HG03159 (cell line): ENCODE measurements around the gene GSG1L.

Source experiments
- ATAC-seq: cut with Tn5 transposase; IDR thresholded peaks from one replicate; pipeline ENCODE4 v1.9.1; 2021; ENCODE audit warnings: mild to moderate bottlenecking, moderate library complexity; ENCODE audit not compliant: unreplicated experiment

Gene GSG1L

GRCh38 chr16:27824786-27825185 lies 238.7 kb downstream of the GSG1L start:
- ATAC-seq, result no peak

- ATAC-seq, result no peak
Measured at GRCh38 chr16:27824006-27824405, 239.5 kb downstream of the GSG1L start.

- ATAC-seq, result no peak
Measured at GRCh38 chr16:27823421-27823820, 240.1 kb downstream of the GSG1L start.

GRCh38 chr16:27822996-27823395 lies 240.5 kb downstream of the GSG1L start:
- ATAC-seq, result no peak

GRCh38 chr16:27822529-27822928 lies 241.0 kb downstream of the GSG1L start:
- ATAC-seq, result no peak

GRCh38 chr16:27820646-27821345 lies 242.7 kb downstream of the GSG1L start:
- no peak for ATAC-seq

GRCh38 chr16:27819881-27820610 lies 243.5 kb downstream of the GSG1L start:
- no peak for ATAC-seq

GRCh38 chr16:27819356-27819755 lies 244.2 kb downstream of the GSG1L start:
- ATAC-seq, result no peak

GRCh38 chr16:27818246-27818645 lies 245.3 kb downstream of the GSG1L start:
- ATAC-seq, result no peak

GRCh38 chr16:27817038-27817437 lies 246.5 kb downstream of the GSG1L start:
- no peak for ATAC-seq

- no peak for ATAC-seq
Measured at GRCh38 chr16:27816561-27816960, 247.0 kb downstream of the GSG1L start.

- ATAC-seq, result no peak
Measured at GRCh38 chr16:27813591-27813990, 249.9 kb downstream of the GSG1L start.

GRCh38 chr16:27811881-27812280 lies 251.6 kb downstream of the GSG1L start:
- ATAC-seq, result no peak

- ATAC-seq, result no peak
Measured at GRCh38 chr16:27806986-27807385, 256.5 kb downstream of the GSG1L start.

GRCh38 chr16:27806388-27806787 lies 257.1 kb downstream of the GSG1L start:
- no peak for ATAC-seq

GRCh38 chr16:27805828-27806351 lies 257.6 kb downstream of the GSG1L start:
- no peak for ATAC-seq

GRCh38 chr16:27803775-27804549 lies 259.6 kb downstream of the GSG1L start:
- no peak for ATAC-seq

- ATAC-seq, result no peak
Measured at GRCh38 chr16:27802664-27803439, 260.7 kb downstream of the GSG1L start.

- no peak for ATAC-seq
Measured at GRCh38 chr16:27801289-27801945, 262.1 kb downstream of the GSG1L start.

GRCh38 chr16:27800817-27801216 lies 262.7 kb downstream of the GSG1L start:
- no peak for ATAC-seq
